WI38 (cell line): ENCODE data around the gene FRMPD1.

Source experiments
- H3K4me3 ChIP-seq: 2 replicates; pipeline ENCODE4 v1.5.1; 2011; ENCODE audit warnings: low read depth, mild to moderate bottlenecking, control low read depth, low read length
- CTCF ChIP-seq: IDR thresholded peaks from 2 replicates; pipeline ENCODE4 v1.5.1; 2012; ENCODE audit warnings: low read depth, mild to moderate bottlenecking, control low read depth, low read length

The FRMPD1 gene

GRCh38 chr9:37611014-37611413 is 39.7 kb upstream of the FRMPD1 start:
- no peak for TF ChIP-seq CTCF
- no peak overlapping the region for H3K4me3 ChIP-seq

- no peak overlapping the region for H3K4me3 ChIP-seq
- TF ChIP-seq CTCF = no peak
Measured at GRCh38 chr9:37611961-37612360, 38.8 kb upstream of the FRMPD1 start.

- no peak for TF ChIP-seq CTCF
- H3K4me3 ChIP-seq = no peak overlapping the region
Measured at GRCh38 chr9:37617161-37617560, 33.6 kb upstream of the FRMPD1 start.

- TF ChIP-seq CTCF = no peak
- no peak overlapping the region; the same call in 1 of the 2 replicates for H3K4me3 ChIP-seq
Measured at GRCh38 chr9:37617832-37618231, 32.9 kb upstream of the FRMPD1 start.

GRCh38 chr9:37618817-37619216 is 31.9 kb upstream of the FRMPD1 start:
- H3K4me3 ChIP-seq = peak overlapping the region; percentile 16; the same call in 1 of the 2 replicates
- no peak for TF ChIP-seq CTCF

- H3K4me3 ChIP-seq = no peak overlapping the region
- no peak for TF ChIP-seq CTCF
Measured at GRCh38 chr9:37619806-37620205, 30.9 kb upstream of the FRMPD1 start.

- TF ChIP-seq CTCF = no peak
- H3K4me3 ChIP-seq = no peak overlapping the region
Measured at GRCh38 chr9:37620396-37620795, 30.4 kb upstream of the FRMPD1 start.
